Fibroblast of peridontal ligament (primary cell): ENCODE data around the gene NRL.

ENCODE experiments used
- DNase-seq: peaks from one replicate; pipeline ENCODE4 v3.0.0-alpha.2; 2010; ENCODE audit errors: extremely low read depth

NRL gene

DNA sequence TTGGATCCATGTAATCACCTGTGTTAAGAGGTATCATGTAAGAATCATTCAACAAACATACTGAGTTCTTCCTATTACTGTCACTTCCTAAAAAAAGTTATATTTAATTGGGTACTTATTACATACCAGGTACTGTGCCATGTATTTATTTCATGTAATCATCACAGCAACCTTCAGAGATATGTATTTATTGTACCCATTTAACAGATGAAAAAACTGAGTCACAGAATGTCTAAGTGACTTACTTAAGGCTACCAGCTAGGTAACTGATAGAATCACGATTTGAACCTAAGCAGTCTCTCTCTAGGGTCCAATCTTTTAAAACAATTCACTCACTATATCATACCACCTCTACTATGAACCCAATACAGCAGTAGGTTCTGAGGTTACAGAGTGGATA is 29.7 kb upstream of the NRL start:
- no peak for DNase-seq

GRCh38 chr14:24143511-24143910 is 28.8 kb upstream of the NRL start:
- peak; percentile 45 for DNase-seq

DNA sequence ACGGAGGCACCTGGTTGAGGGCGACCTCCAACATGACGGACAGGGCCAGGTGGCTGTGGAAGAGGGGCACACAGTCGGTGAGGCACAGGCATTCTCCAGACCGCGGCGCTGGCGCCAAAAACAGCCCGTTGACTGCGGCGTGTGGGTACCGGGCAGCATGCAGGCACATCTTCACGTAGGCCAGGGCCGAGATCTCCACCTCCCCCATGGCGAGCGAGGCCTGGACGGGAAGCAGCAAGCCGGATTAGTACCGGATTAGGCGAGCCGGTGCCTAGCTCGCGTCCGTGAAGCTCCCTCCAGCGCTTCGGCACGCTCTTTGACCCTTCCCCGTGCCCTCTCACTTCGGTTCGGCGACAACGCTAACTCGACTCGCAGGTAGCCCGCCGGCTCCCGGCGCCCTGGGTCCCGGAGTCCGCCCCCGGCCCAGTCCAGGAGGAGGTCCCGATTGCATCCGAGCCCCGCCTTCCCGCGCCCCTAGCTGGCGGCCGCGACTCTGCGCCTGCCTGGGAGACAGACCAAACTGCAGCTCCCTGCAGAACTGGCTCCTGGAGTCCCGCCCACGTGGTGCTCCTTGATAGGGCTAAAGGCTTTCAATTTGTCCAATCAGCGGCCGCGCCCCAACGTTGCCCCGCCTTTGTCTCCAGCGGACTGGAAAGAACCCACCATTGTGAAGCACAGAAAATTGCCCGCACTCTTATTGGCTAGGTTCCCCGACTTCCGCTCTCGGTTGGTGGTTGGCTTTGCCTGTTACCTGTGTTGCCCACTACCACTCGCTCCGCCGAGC is 26.5 kb upstream of the NRL start, which contains the start of gene EMC9:
Gene EMC9, minus strand, starts transcription at position 495 of the 784 bp plus-strand sequence. Its CDS starts 287 bp downstream, at position 208.
- DNase-seq, result peak; percentile 98

- no peak for DNase-seq
Observed at GRCh38 chr14:24139272-24139934, 24.7 kb upstream of the NRL start.

DNA sequence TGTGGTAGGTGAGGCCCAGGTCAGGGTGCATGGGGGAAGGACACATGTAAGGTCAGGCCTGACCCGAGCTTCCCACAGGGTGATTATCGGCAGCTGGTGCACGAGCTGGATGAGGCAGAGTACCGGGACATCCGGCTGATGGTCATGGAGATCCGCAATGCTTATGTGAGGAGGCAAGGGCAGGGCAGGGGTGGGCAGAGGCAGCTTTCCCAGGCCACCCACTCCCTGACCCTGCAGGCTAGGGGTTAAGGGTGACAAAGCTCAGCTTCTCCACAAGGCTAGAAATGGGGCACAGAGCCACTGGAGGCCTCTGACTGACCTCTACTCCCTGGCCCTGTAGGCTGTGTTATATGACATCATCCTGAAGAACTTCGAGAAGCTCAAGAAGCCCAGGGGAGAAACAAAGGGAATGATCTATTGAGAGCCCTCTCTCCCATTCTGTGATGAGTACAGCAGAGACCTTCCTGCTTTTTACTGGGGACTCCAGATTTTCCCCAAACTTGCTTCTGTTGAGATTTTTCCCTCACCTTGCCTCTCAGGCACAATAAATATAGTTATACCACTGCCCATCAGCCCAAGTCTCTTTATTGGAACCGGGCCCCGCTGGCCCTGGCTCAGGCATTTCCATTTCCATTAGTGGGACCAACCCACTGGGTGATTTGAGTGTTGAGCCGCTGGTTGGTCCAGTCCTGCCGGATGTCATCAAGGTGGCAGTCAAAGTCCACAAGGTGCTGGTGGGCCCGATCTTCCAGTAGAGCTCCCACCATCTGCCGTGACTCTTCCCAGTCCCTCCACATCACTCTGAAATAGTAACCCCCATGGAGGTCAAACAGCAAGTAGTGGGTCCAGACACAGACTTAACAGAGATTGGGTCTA is 23.9 kb upstream of the NRL start:
- DNase-seq, result no peak

- no peak for DNase-seq
Observed at GRCh38 chr14:24137529-24138395, 23.0 kb upstream of the NRL start.

- DNase-seq, result no peak
Observed at GRCh38 chr14:24136684-24137528, 22.2 kb upstream of the NRL start.

DNA sequence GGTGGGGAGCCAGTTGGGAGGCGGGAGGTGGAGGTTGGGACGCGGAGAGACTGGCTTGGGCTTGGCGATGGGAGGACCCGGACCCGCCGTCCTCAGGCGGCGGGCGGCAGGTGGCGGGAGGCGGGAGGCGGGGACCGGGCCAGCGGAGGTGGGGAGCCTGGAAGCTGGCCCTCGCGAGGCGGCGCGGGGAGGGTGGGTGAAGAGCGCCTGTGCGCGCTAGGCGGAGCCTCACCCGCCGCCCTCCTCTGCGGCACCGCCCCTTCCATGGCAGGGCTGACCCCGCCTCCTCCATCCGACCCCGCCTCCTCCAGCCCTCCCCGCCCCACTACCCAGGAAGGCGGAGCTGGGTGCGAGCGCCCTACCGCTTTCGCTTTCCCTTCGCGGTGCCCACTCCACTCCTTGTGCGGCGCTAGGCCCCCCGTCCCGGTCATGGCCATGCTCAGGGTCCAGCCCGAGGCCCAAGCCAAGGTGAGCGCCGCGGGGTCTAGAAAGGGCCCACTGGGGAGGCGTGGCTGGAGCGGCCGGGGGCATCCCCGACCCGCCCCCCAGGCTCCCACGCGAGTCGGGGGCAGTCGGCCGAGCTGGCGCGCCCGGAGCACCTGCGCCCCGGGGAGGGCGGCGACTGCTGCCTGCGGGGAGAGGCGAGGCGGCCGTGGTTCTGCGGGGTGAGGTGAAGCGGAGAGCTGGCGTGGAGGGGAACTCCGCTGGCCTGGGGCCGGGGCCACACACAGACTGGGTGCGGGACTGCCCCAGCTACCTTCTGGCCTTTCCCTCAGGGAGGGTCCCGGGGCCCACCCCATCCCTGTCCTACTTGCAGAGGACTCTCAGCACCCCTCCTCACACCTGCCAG is 21.3 kb upstream of the NRL start, which contains the start of gene PSME1:
Gene PSME1, plus strand, starts transcription at position 361 of the 850 bp plus-strand sequence. Its CDS starts 69 bp downstream, at position 430.
- peak; percentile 75 for DNase-seq

DNA sequence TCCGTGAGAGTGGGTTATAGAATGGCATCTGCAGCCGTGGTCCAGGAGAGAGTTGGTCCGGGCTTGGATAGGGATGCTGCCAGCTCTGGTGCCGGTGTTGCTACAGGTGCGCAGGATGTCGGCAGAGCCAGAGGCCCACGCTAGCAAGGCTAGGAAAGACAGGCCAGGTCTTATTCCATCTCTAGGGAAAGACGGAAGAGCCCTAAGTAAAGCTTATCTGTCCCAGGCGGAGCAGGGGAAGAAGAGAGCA is 20.8 kb upstream of the NRL start:
- DNase-seq, result no peak

DNA sequence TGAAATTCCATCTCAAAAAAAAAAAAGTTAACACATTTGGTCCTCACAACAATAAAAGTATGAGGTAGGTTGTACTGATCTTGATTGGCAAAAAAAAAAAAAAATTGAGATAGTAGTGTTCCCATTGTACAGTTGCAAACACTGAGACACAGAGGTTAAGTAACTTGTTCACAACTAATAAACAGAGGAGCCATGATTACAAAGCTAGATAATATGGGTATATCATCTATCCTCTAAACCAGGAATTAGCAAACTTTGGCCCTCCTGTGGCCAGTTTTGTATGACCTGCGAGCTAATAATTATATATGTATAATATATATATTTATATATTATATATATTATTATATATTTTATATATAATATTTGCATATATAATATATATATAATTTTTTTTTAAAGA is 19.0 kb upstream of the NRL start:
- DNase-seq, result no peak

- DNase-seq, result no peak
Observed at GRCh38 chr14:24132976-24133375, 18.2 kb upstream of the NRL start.

DNA sequence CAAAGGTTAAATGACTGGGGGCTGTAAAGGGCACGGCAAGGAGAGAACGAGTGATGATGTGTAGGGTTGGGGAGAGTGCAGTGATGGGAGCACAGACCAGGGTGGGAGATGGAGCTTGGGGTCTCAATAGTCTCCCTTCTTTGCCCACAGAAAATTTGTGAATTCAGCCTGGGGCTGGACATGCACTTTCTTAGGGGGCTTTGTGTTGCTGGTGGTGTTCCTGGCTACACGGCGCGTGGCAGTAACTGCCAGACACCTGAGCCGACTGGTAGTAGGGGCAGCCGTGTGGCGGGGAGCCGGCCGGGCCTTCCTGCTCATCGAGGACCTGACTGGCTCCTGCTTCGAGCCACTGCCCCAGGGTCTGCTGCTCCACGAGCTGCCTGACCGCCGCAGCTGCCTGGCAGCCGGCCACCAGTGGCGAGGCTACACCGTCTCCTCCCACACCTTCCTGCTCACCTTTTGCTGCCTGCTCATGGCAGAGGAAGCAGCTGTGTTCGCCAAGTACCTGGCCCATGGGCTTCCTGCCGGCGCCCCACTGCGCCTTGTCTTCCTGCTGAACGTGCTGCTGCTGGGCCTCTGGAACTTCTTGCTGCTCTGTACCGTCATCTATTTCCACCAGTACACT is 17.4 kb upstream of the NRL start:
- no peak for DNase-seq

- DNase-seq, result no peak
Observed at GRCh38 chr14:24131549-24131966, 16.8 kb upstream of the NRL start.

- DNase-seq, result no peak
Observed at GRCh38 chr14:24130717-24131548, 16.2 kb upstream of the NRL start.

- no peak for DNase-seq
Observed at GRCh38 chr14:24130380-24130716, 15.6 kb upstream of the NRL start, which contains the start of gene FITM1. Gene FITM1, plus strand, starts transcription at chr14:24130659. Its CDS starts 905 bp downstream, at chr14:24131564.

DNA sequence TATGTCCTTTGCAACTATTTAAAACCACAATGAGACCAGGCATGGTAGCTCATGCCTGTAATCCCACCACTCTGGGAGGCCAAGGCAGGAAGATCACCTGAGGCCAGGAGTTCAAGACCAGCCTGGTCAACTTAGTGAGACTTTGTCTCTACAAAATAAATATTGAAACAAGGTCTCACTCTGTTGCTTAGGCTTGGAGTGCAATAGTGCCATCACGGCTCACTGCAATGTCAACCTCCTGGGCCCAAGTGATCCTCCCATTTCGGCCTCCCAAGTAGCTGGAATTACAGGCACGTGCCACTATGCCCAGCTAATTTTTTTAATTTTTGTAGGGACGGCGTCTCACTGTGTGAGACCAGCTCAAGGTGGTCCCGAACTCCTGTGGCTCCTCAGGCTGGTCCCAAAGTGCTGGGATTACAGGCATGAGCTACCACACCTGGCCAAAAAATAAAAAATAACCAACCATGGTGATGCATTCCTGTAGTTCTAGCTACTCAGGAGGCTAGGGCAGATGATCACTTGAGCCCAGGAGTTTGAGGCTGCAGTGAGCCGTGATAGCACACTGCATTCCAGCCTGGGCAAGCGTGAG is 14.8 kb upstream of the NRL start:
- DNase-seq, result no peak

- no peak for DNase-seq
Observed at GRCh38 chr14:24127673-24128072, 12.9 kb upstream of the NRL start.

DNA sequence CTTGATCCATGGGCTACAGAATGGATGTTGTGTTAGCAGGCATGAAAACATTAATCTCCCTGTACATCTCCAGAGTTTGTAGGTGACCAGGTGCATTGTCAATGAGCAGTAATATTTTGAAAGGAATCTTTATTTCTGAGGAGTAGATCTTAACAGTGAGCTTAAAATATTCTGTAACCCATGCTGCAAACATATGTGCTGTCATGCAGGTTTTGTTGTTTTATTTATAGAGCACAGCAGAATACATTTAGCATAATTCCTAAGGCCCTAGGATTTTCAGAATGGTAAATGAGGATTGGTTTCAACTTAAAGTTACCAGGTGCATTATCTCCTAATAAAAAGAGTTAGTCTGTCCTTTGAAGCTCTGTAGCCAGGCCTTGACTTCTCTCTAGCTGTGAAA is 12.2 kb upstream of the NRL start:
- no peak for DNase-seq
